Measurements from ENCODE around the gene IQCK. TPM values are rescaled to one million over a fixed set of nuclear protein-coding genes. Genes with fewer than 3 reads are reported as not detected.
A peak's percentile ranks its signal among the peaks of the same experiment; 100 is the strongest.

Gene IQCK
- total and polyA plus RNA-seq, 11 donors, result 5.6 to 17.4 (median 9.0) TPM

DNA sequence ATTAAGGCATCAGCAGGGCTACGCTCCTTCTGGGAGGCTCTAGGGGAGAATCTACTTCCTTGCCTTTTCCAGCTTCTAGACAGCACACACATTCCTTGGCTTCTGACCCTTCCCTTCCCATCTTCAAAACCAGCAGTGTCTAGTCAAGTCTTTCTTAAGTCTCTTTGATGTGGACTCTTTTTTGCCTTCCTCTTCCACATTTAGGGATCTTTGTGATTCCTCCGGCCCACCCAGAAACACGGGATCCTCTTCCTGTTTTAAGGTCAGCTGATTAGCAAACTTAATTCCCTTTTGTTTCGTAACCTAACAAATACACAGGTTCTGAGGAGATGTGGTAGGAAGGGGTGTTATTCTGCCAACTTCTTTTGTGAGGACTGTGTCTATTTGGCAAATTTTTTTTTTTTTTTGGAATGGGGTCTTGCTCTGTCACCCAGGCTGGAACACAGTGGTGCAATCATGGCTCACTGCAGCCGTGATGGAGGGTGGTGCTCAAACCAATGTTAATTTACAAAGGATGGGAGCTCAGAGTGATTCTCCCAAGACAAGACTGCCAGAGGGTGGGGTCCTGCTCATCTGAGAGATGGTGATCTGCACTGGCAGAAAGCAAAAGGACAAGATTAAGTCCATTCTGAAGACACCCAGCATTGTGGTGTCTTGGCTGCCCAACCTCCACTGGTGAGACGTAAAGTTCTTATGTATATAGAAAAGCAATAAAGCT, 14.7 kb upstream of the IQCK start:
- no peak overlapping the region for H3K4me3 ChIP-seq
- peaks cover 0 to 61% (median 25%) of the 10 kb centered on the region in 12 donors for H3K4me1 ChIP-seq
- TF ChIP-seq, protein P1, sequence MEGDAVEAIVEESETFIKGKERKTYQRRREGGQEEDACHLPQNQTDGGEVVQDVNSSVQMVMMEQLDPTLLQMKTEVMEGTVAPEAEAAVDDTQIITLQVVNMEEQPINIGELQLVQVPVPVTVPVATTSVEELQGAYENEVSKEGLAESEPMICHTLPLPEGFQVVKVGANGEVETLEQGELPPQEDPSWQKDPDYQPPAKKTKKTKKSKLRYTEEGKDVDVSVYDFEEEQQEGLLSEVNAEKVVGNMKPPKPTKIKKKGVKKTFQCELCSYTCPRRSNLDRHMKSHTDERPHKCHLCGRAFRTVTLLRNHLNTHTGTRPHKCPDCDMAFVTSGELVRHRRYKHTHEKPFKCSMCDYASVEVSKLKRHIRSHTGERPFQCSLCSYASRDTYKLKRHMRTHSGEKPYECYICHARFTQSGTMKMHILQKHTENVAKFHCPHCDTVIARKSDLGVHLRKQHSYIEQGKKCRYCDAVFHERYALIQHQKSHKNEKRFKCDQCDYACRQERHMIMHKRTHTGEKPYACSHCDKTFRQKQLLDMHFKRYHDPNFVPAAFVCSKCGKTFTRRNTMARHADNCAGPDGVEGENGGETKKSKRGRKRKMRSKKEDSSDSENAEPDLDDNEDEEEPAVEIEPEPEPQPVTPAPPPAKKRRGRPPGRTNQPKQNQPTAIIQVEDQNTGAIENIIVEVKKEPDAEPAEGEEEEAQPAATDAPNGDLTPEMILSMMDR (IDR thresholded peaks at IDR 0.05), result no peak
- TF ChIP-seq POLR2A (IDR thresholded peaks at IDR 0.05), result no peak
- peak overlapping the region in 9 of 12 donors; percentile 60 to 78 (median 63) for H3K27ac ChIP-seq
- WGBS, 4 donors, result 79 to 90% (median 83%) methylated on average over 6 of the region's 6 CpGs
- H3K9me3 ChIP-seq, result no peaks in the 10 kb centered on the region
- H3K27me3 ChIP-seq, result no peaks in the 10 kb centered on the region
- DNase-seq (no peak), ATAC-seq (no peak)
- H3K36me3 ChIP-seq, result peaks cover 0 to 84% (median 69%) of the 10 kb centered on the region in 9 donors
- intact Hi-C loops (cut with DNase I), result loop anchor here in 1 of 10 donors (10.0 kb wide), 2 partner anchors 51 to 59 kb away; no protein-coding TSS in a partner anchor

DNA sequence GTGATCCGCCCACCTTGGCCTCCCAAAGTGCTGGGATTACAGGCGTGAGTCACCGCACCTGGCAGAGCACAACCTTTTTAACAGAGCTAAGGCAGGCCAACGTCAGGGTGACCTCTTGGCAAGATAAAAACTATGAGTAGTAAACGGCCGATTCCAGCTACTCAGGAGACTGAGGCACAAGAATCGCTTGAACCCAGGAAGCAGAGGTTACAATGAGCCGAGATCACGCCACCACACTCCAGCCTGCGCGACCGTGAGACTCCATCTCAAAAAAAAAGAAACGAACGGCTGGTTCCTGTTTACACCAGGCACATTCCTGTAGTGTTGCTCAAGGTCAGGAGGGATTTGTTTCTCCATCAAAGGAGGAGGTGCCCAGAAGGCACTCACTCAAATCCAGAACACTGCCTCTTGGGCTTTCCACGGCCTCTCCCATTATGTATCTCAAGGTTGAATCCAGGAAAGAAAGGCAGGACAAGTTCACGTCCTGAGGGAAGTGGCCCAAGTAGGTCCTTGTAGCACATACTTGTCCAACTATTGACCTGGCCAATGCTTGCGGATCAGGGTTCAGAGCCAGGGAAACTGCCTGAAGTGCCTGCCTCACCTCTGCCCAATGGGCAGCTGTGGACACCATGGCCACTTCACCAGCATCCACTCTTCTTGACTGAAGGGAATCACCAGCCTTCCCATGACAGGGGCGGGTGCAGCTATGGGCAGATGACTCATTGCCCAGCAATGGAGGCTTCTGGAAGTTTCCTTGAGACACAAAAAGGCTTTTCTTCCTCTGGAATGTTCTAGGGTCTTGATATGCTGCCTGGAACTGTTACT, 13.5 kb upstream of the IQCK start:
- intact Hi-C loops (cut with DNase I), result loop anchor here in 1 of 10 donors (10.0 kb wide), 2 partner anchors 50 to 60 kb away; no protein-coding TSS in a partner anchor
- 63 to 75% (median 71%) methylated on average over 16 to 18 of the region's 18 CpGs for WGBS, 4 donors
- peaks cover 0 to 50% (median 27%) of the 10 kb centered on the region in 12 donors for H3K4me1 ChIP-seq
- peaks cover 0 to 88% (median 71%) of the 10 kb centered on the region in 9 donors for H3K36me3 ChIP-seq
- no peaks in the 10 kb centered on the region for H3K9me3 ChIP-seq
- H3K27ac ChIP-seq, result peak overlapping the region in 11 of 12 donors; percentile 47 to 78 (median 63)
- ATAC-seq, result peak in 3 of 4 donors; percentile 46 to 61 (median 49)
- DNase-seq, result no peak
- H3K4me3 ChIP-seq, result no peak overlapping the region
- no peak for TF ChIP-seq POLR2A (IDR thresholded peaks at IDR 0.05)
- TF ChIP-seq, protein P1 (IDR thresholded peaks at IDR 0.05), result no peak
- H3K27me3 ChIP-seq, result no peaks in the 10 kb centered on the region

DNA sequence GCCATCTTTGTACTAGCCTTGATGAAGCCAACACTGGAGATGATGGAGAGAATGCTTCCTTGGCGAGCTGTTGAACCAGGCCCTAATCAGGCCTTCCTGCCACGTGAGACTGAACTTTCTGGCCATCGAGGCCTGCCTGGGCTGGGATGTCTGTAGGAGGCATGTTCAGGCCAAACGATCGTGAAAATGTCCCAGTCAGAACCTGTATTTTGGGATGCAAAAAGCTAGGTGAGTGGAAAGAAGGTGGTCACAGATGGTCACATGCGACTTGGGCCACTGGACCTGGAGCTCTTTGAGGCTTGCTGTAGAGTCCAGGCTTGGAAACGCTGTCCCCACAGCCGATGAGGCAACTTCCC, 12.9 kb upstream of the IQCK start:
- Histone ChIP-seq H3K27me3 (no peaks in the 10 kb centered on the region), H3K4me1 (peaks cover 0 to 45% (median 27%) of the 10 kb centered on the region in 12 donors), H3K36me3 (peaks cover 0 to 88% (median 70%) of the 10 kb centered on the region in 9 donors), H3K9me3 (no peaks in the 10 kb centered on the region), H3K27ac (peak overlapping the region in 11 of 12 donors; percentile 47 to 78 (median 63)), H3K4me3 (no peak overlapping the region)
- no peak for ATAC-seq
- WGBS, 4 donors, result 95 to 98% (median 96%) methylated on average over 8 of the region's 8 CpGs
- DNase-seq, result no peak
- intact Hi-C loops (cut with DNase I), result loop anchor here in 1 of 10 donors (10.0 kb wide), 2 partner anchors 50 to 60 kb away; no protein-coding TSS in a partner anchor
- TF ChIP-seq POLR2A (IDR thresholded peaks at IDR 0.05), result no peak
- TF ChIP-seq, protein P1 (IDR thresholded peaks at IDR 0.05), result no peak

DNA sequence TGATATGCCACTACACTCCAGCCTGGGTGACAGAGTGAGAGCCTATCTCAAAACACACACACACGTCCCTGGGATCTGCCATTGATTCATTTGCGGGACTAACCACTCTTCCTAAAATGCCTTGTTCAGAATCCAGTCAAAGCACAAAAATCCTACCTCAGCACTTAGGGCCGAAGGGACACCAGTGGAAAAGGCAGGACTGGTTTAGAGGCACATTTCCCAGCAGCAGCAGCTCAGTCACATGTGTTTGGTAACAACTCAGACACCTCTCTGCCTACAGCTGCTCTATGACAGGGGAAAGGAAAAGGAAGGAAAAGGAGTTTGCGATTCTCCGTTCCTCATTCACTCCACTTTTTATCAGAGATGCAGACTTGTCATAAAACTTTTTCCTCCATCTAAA, 12.2 kb upstream of the IQCK start:
- Histone ChIP-seq H3K36me3 (peaks cover 0 to 84% (median 67%) of the 10 kb centered on the region in 9 donors), H3K27ac (peak overlapping the region in 7 of 12 donors; percentile 3 to 78 (median 63)), H3K27me3 (no peaks in the 10 kb centered on the region), H3K4me3 (no peak overlapping the region), H3K9me3 (no peaks in the 10 kb centered on the region), H3K4me1 (peaks cover under 1 to 44% (median 28%) of the 10 kb centered on the region in 12 donors)
- ATAC-seq (no peak), DNase-seq (no peak)
- intact Hi-C loops (cut with DNase I), result loop anchor here in 1 of 10 donors (10.0 kb wide), 2 partner anchors 49 to 61 kb away; no protein-coding TSS in a partner anchor
- no peak for TF ChIP-seq POLR2A (IDR thresholded peaks at IDR 0.05)
- TF ChIP-seq, protein P1 (IDR thresholded peaks at IDR 0.05), result no peak
- WGBS, 4 donors, result 78 to 86% (median 85%) methylated on average over 5 of the region's 5 CpGs

All from heart left ventricle (tissue), 16 donors.